HG03439 (cell line): ENCODE data around the gene AOAH.
A peak's percentile ranks its signal among the peaks of the same experiment; 100 is the strongest.

Experiments
- ATAC-seq: cut with Tn5 transposase; IDR thresholded peaks from one replicate; pipeline ENCODE4 v1.9.1; 2021; ENCODE audit warnings: mild to moderate bottlenecking, moderate library complexity; ENCODE audit not compliant: unreplicated experiment

Gene AOAH

DNA sequence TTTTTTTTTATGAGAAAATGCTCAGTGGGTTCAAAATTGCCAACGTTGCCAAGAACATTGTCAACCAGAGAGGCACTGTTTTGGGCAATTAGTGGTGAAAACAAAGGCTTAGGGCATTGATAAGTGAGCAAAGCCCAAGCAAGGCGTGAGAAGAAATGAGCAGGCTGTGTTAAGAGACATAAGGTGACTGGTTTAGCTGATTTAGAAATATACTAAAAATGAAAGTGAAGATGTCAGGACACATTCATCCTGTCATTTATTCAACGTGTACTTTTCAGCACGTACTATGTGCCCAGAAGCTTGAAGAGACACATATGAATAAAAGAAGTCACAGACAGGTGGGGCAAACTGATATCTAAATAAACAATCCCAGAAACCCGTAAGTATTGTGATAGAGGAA is 31.8 kb downstream of the AOAH start:
- ATAC-seq, result no peak

DNA sequence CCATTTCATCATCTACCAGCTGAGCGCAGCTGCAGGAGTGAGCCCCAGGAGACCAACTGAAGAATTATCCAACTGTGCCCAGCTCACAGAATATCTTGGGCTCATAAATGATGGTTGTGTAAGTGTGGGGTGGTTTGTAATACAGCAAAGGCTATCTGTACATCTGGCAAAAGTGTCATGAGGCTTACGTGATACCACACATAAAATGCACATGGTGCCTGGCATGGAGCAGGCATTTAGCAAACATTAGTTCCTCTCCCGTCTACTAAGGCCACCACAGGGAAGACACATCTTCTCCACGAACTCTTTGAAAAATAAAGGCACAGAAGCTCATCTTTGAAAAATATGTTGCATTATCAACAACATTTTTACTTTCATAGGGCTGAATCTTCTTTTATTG is 32.3 kb downstream of the AOAH start:
- ATAC-seq, result no peak

DNA sequence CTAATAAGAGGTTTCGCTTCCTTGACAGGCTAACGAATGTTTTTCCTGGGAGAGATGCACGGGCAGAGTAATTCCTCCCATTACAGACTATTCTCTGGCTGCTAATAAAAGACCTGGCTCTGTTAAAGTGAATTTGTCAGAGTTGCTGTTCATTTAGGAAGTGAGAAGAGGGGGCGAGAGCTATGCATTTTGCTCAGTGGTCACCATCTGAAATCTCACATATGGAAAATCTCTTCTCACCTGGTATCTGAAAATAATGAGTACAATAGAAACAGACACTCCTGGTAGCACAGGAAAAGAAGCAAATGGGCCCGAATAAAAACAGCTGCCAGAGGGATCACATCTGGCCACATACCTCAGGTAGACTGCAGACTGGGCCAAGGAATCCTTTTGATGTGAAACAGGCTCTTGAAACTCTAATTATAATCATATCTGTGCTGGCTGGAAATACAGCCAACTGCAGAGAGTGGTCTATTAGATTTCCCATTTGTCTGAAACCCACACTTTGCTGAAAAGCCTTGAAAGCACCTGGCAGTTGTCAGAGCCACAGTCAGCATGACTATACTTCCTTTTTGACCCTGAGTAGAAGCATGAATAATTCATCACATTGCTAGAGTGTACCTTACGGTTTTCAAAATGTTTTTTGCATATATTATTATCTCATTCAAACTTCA is 33.6 kb downstream of the AOAH start:
- ATAC-seq, result no peak

DNA sequence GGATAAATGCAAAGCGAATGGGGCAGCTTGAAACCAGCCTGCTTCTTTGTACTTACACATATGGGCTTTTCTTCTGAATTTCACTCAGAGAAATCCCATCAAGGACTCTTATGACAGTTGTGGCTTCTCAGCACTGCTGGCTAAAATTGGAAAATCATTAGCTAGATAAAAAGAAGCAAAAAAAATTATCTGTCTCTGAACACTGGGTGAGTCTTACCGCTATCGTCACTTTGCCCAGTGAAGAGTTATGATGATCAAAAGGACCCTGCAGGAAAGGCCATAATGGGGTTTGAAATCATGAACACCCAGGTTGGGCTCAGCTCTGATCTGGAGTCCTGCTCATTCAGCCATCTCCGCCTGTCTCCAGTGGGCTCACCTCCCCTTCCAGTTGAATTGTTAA is 34.3 kb downstream of the AOAH start:
- ATAC-seq, result no peak

DNA sequence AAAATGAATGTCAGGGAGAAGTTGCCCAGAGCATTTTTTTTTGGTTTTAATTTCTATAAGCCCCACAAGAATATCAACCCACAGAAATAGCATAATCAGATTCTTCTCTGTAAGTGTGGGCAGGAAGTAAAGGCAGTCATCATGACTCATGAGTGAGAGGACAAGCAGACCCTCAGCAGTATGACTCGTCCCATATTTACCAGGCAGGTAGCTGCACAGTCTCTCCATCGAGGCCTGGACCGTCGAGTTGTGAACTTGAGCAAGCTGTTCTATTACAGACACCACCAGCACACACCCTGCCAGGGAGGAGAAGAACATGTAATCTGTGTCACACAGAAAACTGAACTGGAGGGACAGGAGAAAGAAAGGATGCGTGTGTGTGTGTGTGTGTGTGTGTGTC is 37.8 kb downstream of the AOAH start:
- no peak for ATAC-seq

DNA sequence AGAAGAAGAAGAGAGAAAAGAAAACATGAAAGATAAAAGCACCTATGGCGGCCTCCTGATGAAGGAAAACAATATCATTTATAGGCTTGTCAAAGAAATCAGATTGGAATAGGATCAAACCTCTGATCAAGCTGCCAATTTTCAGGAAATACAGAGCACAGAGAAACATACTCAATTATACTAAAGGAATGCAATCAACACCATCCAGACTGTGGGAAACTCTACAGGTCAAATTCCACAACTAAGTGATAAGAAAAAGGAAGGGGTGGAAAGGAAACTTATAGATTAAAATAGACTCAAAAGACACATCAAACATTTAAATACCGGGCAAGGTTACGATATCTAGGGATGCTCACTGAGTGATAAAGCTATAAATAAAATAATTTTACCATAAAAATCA is 39.3 kb downstream of the AOAH start:
- ATAC-seq, result no peak

DNA sequence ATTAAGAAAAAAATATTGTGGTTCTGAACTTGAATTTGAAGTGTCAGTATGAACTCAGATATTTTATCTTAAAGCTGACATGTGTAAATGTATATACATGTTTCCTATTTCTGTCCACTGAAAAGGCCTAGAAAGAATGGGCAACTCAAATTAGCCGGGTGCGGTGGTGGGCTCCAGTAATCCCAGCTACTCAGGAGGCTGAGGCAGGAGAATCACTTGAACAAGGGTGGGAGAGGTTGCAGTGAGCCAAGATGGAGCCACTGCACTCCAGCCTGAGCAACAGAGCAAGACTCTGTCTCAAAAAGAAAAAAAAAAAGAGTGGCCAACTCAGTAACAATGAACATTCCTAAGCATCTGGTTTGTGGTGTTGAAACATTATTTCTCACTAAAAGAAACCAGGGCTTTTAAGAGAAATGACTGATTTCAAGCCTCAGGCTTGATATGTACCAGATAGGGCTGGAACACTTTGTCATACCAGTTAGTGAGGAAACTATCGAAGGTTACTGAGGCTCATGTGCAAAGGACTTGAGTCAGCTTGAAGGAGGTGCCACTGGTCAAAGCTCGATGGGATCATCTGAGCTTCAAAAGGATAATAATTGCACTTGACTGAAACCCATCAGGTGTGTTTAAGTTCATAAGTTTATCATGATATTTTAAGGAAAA is 40.5 kb downstream of the AOAH start:
- no peak for ATAC-seq

DNA sequence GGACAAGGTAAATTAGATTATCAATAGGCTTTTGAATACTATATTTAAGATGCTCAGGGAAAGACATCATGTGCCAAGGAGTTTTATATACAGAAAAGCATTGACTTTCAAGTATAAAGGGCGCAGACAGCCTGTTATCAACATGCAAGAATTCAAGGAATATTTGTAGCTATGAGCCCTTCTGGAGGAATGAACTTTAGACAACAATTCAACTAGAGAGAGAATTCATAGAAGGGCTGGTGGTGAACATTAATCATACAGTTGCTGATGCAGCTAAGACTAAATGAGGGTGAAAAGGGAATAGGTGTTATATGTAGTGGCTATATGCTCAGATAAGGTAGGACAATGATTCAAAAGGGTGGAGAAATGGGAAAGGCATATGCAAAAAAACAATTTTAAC is 41.2 kb downstream of the AOAH start:
- no peak for ATAC-seq

DNA sequence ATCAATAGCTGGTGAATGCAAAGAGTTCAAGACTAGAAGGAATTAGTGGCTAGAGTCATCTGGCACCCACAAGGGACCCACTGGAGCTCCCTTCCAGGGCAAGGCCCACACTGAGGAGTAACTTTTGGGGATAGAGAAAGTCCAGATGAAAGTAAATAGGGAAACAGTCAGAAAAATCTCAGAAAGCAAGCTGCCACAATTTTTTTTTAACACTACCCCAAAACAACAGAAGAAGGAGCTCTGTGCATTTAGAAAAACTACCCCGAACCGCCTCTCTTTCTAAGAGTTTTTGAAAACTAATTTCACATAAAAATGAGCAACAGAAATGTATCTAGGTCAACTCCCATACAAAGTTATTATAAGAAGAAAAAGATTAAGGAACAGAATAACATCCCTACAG is 42.2 kb downstream of the AOAH start:
- ATAC-seq, result no peak

DNA sequence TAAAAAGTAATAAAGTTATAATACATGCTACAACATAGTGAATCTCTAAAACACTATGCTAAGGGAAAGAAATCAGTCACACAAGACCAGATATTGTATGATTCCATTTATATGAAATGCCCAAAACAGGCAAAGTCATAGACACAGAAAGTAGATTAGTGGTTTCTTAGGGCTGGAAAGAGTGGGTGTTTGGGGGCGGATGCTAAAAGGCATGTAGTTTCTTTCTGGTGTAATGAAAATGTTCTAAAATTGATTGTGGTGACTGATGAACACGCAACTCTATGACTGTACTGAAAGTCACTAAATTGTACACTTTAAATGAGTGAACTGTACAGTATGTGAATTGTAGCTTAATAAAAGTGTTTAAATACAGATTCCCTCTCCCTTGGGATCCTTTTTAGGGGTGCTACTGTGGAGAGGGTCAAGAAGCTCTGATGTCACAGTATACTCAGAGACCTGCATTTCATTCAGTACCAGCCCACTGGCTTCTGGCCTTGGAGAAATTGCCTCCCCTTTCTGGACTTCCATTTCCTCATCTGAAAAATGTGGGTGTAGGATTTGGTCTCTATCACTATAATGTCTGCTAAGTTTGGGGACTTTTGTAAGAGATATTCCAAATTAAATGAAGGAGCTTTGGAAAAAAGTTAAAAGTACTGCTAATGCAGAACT is 46.4 kb downstream of the AOAH start:
- no peak for ATAC-seq

DNA sequence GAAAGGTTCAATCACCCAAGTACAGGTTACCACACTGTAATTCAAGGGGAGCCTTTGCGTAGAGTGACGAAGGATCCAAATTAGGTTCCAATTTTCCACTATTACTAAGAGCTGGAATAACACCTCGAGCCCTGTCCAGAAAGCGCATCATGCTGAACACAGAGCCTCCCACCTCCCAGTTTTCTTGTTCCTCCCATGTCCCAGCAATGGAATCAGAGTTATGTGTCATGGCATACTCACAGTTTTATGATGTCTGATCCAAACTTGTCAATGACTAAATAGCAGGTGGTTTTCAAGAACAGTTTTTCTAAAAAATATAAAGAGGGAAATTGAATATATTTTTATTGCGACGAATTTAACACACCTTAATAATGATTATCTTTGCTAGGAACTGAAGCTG is 50.6 kb downstream of the AOAH start:
- ATAC-seq, result no peak

DNA sequence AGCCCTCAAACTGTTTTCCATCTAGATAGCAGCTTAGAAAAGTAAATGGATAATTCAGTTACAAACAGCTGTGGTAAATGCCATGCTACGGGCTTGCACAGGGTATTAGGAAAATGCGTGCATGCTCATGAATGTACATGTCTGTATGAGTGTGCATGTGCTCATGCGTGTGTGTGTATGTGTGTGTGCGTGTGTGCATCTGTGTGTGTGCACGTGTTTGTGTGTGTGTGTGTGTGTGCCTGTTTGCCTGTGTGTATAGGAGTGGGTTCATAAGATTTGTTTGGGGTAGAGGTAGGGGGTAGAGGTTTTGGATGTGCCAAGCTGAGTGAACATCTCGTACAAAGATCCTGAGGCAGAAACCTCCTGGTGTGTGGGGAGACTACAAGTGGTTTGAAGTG is 52.9 kb downstream of the AOAH start:
- no peak for ATAC-seq

DNA sequence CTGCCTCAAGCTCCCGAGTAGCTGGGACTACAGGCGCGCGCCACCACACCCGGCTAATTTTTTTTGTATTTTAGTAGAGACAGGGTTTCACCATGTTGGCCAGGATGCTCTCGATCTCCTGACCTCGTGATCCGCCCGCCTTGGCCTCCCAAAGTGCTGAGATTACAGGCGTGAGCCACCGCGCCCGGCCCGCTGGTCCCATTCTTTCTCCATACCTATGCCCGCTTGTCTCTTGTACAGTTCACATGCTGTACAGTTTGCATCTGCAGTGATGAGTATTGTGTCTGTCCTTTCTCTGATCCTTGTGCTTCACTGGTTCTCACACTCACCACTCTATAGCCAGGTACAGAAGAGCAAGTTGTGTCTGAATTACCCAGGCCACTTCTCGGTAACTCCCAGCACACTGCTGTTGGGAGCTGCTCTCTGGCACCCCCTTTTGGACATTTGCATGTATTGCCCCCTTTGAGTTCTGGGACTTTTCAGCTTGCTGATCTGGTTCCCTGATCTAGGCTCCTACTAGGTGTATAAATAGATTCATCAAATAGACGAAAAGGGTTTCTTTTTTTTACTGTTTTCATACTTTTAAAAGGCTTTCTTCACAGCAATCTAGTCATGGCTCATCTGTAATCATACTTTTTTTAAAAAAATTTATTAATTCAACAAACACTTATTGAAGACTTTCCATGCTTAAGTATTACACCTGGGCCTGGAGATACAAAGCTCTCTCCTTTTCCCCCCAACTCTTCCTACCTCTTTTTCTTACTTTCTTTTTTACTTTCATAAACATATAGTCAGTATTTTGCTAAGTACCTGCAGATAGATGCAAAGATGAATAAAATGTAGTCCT is 53.5 kb downstream of the AOAH start:
- ATAC-seq, result peak; percentile 63

DNA sequence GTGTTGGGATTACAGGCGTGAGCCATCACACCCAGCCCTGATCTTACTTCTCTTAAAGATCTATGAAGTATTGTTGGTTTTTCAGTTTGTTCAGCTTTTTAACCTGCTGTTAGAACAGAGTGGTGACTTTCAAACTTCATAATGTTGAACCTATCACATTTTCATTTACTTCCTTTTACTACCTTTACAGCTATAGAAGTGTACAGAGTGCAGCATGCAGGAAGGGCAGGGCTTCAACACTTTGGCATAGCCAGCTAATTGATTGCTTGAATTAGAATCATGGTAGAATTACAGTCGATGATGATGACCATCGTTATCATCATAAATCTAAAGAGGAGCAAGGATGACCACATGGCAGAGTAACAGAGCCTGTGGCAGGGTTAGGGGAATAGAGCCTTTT is 55.5 kb downstream of the AOAH start:
- no peak for ATAC-seq

DNA sequence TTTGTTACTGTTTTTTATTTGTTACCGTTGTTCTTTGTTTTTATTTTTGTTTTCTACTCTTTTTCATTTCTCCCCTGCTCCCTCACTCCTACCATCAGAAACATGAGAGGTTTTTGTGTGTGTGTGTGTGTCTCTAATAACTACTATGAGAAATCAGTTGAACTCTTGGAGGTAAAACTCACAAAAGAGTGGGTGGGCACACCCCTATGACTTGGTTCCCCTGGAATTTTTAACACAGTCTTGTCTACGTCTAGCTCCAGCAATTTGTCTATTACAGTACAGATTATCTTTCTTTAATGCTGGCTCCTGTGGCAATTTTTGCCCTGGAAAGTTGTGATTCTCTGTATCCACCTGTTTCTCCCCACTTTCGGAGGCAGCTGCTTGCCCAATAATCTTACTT is 56.2 kb downstream of the AOAH start:
- ATAC-seq, result no peak

DNA sequence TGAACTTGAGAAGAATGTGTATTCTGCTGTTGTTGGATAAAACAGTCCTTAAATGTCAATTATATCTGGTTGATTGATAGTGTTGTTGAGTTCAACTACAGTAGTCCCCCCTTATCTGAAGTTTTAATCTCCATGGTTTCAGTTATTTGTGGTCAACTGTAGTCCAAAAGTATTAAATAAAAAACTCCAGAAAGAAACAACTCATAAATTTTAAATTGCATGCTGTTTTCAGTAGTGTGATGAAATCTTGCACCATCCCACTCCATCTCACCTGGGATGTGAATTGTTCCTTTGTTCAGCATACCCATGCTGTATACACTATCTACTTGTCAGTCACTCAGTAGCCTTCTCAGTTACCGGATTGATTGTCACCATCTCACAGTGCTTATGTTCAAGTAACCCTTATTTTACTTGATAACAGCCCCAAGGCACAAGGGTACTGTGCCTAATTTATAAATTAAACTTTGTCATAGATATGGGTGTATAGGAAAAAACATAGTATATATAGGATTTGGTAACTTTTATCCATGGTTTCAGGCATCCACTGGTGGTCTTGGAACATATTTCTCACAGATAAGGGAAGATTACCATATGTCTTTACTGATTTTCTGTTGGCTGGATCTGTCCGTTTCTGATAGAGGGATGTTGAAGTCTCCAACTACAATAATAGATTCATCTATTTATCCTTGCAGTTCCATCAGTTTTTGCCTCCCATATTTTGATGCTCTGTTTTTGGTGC is 57.1 kb downstream of the AOAH start:
- no peak for ATAC-seq

DNA sequence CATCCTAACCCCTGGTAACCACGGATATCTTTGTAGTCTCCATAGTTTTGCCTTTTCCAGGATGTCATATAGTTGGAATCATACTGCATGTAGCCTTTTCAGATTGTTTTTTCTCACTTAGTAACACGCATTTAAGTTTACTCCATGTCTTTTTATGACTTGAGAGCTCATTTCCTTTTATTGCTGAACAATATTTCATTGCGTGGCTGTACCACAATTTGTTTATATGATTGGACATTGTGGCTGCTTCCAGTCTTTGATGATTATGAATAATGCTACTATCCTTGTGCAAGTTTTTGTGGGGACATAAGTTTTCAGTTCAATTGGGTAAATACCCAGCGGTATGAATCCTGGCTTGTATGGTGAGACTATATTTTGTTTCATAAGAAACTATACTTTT is 60.8 kb downstream of the AOAH start:
- no peak for ATAC-seq

DNA sequence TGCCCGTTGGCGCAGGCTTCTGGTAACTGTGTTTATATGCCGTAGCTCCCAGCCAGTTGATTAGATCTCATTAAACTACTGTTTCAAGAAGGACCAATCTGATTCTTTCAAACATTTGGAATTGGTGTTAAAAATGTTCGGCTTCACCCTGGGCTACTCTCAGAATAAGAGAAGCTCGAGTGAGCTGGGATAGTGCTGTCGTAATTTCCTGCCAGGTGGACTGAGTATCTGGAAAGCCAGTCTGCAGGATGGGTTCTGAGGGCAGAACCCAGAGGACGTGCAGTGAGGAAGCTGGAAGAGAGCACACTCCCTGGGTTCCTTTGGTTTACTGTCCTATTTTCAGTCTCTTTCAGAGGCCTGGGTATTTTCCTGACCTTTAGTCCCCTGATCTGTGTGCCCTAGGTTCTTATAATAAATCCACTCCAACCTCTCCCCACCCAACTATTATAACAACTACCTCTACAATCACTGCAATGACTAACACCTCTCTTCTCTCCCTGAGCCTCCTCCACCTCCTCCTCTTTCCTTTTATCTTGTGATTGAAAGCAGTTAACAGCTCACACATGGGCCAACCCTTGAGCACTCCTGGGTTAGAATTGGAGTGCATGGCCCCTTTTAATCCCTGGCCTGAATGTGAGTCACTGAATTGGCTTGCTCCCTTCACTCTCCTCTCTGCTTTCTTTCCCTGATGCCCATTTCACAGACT is 63.0 kb downstream of the AOAH start:
- ATAC-seq, result no peak

DNA sequence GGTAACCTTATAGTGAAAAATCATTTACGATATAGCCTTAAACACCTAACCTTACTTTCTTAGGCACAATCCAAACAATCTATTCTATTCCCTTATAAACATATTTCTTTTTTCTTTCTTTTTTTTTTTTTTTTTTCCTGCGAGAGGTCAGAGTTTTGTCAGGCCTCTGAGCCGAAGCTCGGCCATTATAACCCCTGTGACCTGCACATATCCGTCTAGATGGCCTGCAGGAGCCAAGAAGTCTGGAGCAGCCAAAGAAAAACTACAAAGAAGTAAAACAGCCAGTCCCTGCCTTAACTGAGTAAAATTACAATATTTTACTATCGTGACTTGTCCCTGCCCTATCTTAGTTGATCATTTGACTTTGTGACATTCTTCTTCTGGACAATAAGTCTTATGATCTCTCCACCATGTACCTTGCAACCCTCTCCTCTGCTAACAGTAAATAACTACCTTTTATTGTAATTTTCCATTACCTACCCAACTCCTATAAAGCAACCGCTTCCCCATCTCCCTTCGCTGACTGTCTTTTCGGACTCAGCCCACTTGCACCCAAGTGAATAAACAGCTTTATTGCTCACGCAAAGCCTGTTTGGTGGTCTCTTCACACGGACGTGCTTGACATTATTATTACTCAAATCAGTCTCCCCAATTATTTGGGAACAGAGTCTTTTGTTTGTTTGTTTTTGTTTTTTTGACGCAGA is 64.5 kb downstream of the AOAH start:
- ATAC-seq, result no peak

DNA sequence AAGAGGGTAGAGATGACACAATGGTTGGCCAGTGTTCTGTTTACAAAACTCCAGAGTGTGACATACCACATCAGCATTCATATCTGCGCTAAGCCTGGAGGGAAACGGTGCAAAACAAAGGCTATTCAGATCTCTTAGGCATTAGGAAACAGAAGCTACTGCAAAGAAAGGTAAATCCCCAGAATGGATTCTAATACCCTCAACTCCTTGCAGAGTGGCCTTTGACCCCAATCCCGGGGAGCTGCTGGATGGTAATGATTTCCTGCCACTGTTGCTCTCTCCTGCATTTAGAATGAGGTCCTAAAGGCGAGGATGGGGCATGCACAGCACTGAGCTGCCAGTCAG is 65.2 kb downstream of the AOAH start:
- no peak for ATAC-seq
